ENCODE data around the gene NFIA.

NFIA gene

DNA sequence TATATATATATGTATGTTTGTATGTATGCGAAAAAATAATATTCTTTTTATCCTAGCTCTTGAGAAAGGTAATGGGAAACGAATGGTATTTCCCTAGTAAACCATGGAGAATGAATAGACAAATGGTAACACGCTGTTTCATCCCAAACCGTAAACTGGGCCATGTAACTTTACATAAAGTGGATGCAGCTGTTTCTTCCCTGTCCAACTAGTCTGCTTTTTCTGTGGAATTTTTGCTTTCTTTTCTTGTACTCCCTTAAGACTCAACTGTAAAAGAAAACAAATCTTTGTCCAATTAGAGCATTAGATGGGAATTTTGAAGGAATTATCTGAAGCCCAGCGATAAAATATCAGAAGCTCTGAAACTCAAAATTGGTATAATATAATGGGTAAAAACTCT is 198.1 kb downstream of the NFIA start:
- DNase-seq = no peak

DNA sequence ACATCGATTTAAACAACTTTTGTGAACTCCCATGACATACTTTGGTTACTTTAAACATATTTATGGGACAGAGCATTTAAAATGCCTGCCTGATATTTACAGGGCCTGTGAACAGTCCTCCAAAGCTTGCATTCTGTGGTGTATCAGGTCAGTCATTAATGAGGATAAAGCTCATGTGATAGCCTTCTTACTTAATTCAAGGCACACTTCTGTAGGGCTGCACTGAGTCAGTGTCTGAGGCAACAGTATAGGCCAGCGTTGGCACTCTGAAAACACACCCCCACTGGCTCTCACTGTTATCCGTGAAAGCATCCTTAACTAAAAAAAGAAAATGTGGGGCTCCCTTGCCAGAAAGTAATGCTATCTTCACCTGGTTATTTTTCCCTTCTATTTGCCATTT is 200.0 kb downstream of the NFIA start:
- DNase-seq = no peak

DNA sequence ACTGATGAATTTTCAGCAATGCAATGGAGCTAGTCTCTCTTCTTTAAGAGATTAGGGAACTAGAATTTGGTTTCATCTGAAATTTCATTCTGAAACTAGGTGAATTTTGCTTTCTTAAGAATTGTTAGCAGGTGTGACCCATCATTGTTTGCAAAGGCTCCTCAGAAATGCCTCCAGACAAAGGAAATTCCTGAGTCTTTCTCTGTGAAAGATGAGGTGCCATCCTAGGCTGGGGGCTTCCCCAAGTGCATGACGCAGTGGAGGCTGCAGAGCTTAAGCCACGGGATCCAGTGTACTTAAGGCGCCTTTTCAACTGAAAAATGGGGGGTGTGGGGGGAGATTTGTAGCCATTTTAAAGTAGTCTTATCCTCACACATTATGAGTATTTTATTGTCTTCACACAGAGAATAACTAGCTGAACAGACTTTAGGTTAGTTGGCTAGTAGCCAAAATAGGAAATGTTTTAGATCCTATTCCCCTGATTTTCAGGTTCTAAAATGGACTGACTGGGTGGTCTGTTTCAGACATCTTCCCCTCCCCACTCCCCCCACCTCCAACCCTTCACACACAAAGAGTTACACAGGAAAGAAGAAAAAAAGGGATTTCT is 202.0 kb downstream of the NFIA start:
- DNase-seq = no peak

DNA sequence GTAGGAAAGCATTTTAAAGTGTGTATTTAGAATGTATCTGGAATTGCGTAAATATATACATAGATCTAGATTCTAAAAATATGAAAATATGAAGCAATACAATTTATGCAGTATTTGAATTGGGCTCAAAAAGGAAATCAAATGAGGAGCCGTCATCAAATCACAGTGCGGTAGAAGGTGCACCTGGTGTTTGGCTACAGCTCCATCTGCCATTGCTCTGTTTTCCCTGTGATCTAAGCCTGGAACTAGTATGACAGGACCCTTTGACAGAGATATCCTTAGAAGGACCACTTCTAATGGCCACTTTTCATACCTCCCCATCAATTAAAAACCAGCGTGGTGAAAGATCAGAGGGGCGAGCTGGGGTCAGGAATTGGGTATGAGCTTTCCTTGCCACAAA is 202.6 kb downstream of the NFIA start:
- DNase-seq = no peak

DNA sequence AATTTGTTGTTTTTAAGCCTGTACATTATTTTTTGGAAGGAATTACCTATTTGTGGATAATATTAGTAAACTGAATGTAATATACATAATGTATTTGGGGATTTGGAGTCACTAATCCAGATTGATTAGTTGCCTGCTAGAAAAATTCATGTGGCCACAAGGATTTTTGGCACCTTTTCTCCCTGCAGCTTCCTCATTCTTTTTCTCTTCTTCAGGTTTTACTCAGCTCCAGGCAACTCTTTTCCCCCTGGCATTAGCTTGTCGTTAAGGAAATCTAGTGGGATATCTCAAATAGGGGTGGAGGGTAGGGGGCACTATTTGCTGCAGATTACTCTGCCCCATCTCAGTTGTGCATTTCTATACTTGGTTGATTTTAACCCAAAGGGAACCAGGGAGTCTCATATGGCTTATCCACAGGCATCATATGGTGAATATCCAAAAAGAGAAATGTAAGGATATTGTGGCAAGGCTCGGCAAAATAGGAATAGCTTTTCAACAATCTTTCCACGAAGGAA is 203.1 kb downstream of the NFIA start:
- no peak for DNase-seq

DNA sequence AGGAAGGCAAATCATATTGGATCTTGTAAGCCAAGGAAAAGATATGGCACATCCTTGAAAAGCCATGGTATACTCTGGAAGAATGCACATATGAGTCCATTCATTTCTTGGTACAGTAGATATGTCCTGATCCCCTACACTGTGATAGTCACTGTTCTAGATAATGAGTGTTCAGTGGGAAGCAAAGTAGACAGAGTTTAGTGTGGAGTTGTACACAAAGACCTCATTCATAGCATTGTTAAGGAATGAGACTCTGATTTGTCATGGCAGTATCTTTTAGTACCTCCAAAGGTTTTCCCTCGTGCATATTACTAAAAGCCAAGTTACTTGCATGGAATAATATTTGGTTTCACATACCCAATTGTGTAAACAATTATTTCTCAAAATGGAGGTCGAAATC is 204.7 kb downstream of the NFIA start:
- DNase-seq = no peak

DNA sequence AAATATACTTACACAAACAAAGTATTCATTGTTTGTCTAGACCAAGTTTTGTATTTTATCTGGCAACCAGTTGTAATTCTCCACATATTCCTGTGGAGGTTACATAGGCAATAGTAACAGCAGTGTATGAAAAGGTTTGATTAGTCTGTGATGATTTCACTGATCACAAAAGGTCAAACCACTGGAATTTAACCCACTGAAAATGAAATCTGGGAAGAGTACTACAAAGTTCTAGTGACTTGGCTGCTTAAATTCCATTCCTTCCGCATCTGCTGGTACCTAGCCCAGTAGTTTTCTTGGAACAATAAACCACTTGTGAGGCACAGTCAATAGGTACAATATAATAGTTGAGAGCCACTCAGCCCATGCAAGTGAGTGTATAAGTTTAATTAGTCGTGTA is 205.4 kb downstream of the NFIA start:
- DNase-seq = no peak

DNA sequence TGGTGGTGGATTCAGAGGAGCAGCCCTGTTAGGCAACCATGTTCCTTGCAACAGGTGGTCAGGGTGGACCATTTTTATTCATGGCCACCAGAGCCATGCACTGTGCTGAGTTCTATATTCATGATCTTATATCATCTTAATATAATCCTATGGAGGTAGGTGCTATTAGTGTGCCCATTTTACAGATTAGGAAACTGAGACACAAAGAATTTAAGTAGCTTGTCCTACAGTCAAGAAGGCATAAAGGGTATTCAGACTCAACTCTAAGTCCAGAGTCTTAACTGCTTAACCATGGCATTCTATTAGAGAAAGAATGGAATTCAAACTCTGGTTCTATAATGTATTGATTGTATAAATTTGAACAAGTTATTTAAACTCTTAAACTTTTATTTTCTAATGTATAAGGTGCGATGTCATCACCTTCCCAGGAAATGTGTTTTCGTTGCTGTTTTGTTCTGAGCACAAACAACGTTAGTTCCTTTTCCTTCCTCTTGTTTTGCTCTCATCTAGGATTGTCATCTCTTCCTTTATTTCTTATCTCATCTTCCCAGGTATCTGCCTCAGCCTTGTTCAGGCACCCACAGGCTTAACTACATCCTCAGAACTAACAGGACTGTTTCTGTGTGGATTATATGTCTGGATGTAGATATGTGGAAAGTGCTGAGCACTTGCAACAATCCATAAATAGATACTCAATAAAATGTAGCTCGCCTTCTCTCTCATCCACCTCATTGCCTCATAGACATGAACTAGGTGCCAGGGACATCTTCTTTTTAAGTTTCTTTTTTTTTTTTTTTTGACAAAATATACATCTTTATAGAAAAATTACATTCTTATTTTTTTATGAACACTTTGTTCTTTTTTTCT is 207.1 kb downstream of the NFIA start:
- DNase-seq = no peak

DNA sequence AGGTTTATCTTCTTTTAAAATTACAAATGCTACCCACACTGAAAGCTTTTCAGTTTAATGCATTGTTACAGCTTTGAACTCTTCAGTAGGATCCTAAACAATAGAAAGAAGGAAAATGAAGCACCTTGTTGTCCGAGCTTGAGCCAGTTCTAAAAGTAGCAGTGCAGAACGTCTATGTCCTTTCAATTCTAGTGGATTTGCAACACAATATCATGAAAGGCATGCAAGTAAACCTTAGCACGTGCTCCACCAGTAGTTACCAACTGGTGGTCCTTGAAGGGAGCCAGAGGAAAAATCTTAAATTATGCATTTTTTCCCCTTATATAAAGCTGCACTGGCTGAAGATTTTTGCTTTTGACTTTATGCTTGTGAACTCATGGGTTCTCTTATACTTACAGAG is 208.2 kb downstream of the NFIA start:
- DNase-seq = no peak

DNA sequence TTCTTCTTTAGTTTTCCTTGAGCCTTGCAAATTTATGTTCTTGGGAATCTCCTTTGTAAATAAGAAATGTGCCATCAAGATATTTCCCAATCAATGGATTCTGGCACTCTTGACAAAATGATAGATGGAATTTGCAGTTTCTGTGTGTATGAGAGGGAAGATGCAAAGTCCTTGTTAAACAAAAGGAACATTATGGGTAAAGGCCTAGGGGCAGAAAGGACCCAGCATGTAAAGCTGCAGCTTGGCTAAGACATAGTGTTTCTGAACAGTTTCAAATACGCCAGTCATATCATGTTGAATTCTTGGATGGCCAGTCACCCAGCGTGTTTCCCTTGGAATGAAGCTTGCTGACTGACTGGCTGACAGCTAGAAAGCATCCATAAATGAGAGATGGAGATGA is 210.8 kb downstream of the NFIA start:
- DNase-seq = no peak

DNA sequence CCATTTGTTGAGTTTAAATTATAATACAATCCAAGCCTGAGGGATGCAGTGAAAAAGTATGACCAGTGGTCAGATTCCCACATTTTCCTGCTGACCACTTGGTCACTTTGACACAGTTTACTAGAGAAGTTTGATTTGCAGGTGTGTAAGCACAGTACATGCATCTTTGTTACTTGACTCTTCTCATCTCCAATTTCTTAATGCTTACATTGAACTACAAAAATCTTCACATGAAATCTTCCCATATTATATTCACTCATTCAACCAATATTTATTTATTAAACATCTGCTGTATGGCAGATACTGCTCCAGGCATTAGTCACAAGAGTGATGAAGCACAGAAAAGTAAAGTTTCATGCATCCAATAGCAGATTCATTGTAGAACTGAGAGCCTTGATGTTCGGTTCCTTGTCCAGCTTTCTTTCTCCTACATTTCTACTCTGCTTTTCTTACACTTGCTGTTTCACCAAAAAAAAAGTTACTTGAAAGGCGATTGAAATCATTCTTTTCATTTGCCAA is 211.7 kb downstream of the NFIA start:
- no peak for DNase-seq

DNA sequence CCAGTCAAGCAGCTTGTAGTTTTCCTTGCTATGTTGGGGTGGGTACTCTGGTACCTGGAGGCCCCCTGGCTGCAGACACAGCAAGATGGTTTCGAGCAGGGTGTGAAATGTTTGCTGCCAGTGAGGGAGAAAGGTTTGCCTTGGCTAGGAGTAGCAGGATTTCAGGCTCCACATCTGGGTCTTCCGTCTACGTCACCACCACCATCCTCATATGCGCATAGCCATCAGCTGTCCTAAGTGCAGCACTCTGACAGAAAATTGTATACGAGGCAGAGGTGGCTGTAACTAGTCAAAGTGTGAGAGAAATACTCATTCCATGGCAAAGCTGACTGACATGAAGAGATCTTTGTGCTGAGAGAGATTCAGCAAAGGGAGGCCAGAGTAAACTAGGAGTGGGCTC is 212.6 kb downstream of the NFIA start:
- DNase-seq = no peak

DNA sequence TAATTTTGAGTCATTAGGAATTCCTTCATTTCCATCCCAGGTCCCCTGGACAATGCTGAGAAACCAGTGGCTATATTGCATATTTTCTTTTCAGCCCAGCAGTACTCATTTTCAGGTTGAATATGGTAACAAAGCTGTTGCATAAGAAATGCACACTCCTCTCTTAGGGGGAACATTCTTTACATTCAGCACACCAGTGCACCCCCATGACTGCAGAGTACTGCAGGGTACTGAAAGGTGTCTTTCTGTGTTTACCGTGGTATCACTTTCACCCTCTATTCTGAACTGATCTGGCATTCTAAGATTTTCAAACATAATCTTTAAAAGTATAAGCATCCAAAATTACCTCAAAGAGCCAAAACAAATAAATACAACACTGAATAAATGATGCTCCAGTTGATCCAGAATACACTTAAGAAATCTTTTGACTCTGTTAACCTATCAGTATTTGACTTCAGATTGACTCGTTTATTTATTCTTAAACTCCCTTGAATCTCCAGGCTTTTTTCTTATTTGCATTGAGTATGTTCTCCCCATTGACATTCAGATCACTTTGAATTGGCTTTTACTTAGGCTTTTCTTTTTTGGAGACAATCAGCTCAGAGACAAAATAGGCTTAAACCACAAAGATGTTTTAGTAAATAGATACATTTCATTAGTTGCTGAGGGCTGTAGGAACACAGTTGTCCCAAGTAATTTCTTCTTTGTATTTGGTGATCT is 213.6 kb downstream of the NFIA start:
- no peak for DNase-seq

DNA sequence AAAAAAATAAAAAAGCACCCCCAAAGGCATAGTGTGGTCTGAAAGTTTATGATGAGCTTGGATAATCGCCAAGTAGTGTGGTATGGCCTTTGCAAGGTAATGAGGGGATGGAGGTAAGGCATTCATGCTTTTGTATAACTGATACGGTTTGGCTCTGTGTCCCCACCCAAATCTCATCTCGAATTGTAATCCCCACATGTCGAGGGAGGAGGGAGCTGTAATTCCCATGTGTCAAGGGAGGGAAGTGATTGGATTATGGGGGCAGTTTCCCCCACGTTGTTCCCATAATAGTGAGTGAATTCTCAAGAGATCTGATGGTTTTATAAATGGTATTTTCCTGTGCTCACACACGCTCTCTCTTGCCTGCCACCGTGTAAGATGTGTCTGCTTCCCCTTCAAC is 215.5 kb downstream of the NFIA start:
- no peak for DNase-seq

DNA sequence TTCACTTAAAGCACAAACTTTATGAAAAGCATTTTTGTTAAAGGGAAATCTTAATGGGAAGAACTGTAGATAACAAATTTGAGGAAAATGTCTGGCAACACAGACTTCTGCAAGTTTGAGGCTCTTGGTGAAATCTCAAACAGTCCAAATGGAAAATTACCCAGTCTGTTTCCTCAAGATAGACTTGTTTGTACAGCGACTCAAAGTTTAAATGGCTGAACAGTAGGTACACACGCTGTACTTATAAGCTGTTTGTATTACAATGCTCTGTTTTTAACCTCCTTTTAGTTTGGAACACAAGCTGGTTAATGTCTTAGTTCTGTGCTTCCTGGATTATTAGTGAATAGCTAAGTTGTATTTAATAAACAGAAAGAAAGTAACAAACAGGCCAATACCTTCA is 217.1 kb downstream of the NFIA start:
- no peak for DNase-seq

DNA sequence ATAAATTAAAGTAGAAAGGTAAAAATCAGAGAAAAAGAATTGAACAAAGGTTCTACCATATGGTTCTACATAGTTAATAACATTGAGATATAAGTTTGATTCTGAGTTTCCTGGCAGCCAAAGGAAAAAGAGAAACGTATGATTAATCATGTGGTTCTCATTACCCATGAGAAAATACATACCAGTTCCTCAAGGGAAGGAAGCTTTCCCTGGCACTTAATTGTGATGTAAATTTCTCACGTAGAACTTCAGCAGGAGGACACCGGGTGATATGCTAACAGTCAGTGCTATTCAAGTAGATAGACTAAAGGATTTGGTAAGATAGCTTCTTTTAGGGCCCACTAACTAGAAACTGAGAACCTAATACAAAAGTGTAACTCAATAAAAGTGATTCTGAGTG is 218.5 kb downstream of the NFIA start:
- DNase-seq = no peak

DNA sequence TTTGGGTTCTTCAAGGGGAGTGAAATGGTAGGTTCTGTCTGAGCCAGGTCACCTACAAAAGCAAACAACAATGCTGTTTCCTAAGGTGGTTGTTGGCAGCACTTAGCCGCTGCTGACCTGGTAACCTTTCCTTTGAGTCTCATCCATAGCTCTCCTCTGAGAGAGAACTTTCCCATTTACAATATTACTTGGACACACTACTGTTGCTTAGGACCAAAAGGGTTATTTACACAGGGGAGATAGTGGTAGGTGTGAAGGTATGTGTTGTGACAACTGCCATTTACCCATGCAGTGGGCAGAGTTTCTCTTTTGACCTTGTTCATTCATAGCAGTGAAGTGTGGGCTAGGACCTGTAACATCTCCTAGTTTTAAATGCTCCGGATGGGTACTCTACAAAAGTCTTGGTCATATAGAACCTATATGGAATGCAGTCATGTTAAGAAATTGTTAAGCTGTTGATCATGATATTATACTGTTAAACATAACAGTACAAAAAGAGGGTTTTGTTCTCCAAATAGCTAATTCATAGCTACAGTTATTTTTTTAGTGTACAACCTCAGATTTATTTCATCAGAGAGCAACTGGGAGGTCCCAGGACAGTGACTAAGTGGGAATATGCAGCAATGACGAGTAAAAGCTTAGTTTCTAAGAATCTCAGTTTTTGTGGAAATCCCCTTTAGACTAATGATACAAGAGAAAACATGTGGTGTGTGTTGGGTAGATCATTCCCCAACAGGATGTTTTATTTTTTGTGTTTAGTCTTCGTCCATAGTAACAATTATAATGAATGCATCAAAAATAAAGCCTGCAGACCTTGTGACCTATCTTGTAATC is 219.7 kb downstream of the NFIA start:
- DNase-seq = peak; percentile 84

DNA sequence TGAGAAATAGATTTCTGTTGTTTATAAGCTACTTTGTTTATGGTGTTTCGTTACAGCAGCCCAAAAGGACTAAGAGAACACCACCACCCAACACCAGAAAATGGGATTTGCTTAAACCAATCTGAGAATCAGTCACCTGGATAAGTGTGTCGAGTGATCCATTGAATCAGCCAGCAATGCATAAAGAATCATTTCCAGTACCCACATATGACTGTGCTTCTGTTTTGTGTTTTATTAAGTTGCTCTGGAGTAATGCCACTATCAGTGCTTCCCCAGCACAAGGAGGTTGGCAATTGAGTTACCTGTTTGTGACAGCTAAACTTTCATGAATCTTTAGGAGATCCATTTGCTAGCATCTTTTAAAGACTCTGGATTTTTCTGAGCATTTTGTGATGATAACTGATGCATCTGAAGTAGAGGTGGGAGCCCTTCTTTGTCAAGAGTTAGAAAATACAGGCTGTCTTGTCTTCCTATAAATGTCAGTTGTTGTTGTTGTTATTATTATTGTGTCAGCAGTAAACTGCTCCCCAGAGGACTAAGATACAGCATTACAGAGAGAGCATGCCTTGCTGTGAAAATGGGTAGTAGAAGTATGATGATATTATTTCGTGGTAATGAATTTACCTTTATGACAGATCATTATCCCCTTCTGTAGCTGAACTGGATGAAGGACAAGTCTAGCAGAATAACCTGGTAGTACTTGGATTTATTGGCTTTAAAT is 225.2 kb downstream of the NFIA start:
- DNase-seq = no peak

DNA sequence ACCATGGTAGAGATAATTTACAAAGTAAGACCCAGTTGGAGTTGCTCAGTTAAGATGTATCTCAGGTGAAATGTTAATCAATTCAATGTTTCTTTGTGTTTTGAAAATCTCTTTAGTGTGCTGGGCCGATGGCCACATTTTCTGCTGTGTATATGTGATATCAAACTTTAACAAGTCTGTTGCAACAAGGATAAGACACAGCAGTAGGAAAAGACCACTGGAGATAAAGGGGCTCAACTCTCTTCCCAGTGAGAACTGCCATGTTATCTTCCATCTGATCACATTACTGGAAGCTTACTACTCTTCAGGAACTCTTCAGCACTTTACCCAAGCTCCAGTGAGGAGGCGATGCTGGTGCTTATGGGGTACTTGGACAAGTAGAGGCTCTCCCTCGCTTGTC is 227.7 kb downstream of the NFIA start:
- DNase-seq = no peak

DNA sequence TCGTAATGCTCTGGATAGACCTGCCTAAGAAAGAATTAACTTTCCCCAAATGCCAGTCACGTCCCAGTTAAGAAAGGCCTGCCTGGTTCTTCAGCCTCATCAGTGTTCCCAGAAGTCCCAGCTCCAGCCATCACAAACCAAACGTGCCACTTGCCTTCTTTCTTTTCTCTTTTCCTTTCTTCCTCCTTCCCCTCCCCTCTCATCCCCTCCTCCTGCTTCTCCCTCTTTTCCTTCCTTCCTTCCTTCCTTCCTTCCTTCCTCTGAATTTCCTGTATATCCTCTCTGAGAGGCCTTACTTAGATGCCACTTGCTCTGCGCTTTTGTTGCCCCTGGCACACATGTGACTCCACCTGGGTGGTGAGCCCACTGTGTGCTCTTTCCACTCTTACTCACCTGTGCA is 228.2 kb downstream of the NFIA start:
- no peak for DNase-seq

DNA sequence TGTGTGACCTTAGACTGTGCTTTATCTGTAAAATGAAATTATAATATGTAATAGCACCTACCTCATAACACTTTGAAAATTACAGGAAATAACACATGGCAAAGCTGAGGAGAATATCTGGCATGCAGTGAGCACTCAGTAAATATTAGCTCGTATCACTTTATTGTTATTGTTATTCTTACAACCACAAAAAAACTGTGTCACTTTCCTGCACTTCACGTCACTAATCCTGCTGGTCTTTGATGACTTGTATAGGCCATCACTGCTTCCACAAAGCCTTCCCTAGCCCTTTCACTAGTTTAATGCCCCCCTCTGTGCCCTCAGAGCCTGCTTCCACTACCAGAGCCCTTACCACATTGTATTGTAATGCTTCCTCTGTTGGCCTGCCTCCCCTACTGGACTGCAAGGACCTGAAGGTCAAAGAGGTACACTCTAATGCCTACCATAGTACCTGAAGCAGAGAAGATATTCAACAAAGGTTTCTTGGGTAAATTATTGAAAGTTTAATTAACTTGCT is 231.6 kb downstream of the NFIA start:
- no peak for DNase-seq

DNA sequence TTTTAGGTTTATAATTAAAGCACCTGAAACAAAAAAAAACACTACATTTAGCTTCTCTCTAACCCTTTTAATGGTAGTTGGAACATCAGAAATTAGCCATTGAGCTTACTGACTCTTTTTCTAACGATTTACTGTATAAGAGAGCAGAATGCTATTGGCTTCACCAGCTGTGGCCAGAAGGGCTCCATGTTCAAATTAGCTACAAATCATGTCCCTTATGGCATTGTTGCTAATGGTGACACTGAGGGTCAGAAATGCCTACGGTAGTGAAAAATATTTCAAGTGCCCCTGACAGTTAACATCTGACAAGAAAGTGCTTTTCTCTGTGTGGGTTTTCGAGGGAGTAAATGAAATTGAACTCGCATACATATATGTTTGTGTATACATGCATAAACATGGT is 232.7 kb downstream of the NFIA start:
- no peak for DNase-seq
